GM19023 (cell line): ENCODE measurements around the gene TPRA1.

Experiments used
- ATAC-seq: cut with Tn5 transposase; IDR thresholded peaks from one replicate; pipeline ENCODE4 v1.9.1; 2021; ENCODE audit warnings: mild to moderate bottlenecking, moderate library complexity; ENCODE audit not compliant: unreplicated experiment

TPRA1 gene

GRCh38 chr3:127590593-127591465, at the start of gene TPRA1:
Gene TPRA1, minus strand, starts transcription at chr3:127590733. Its CDS starts 10,587 bp downstream, at chr3:127580146.
- ATAC-seq, result peak; percentile 80

GRCh38 chr3:127640042-127640355, 49.5 kb upstream of the TPRA1 start:
- ATAC-seq, result no peak

GRCh38 chr3:127639173-127640041, 48.9 kb upstream of the TPRA1 start:
- ATAC-seq, result no peak

- ATAC-seq, result no peak
These were observed 47.4 kb upstream of the TPRA1 start for GRCh38 chr3:127637971-127638370.

- no peak for ATAC-seq
These were observed 47.0 kb upstream of the TPRA1 start for GRCh38 chr3:127637546-127637945.

- ATAC-seq, result no peak
These were observed 44.1 kb upstream of the TPRA1 start for GRCh38 chr3:127634653-127635052.

- no peak for ATAC-seq
These were observed 41.7 kb upstream of the TPRA1 start for GRCh38 chr3:127632035-127632820.

GRCh38 chr3:127630811-127631714, 40.5 kb upstream of the TPRA1 start:
- ATAC-seq, result no peak

- ATAC-seq, result peak; percentile 17
These were observed 39.2 kb upstream of the TPRA1 start for GRCh38 chr3:127629467-127630403.

GRCh38 chr3:127628788-127629466, 38.4 kb upstream of the TPRA1 start, which contains the start of gene PODXL2:
Gene PODXL2, plus strand, starts transcription at chr3:127629185. Its CDS starts 35 bp downstream, at chr3:127629220.
- peak; percentile 53 for ATAC-seq

- no peak for ATAC-seq
These were observed 37.9 kb upstream of the TPRA1 start for GRCh38 chr3:127628426-127628787.

GRCh38 chr3:127625821-127626220, 35.3 kb upstream of the TPRA1 start:
- no peak for ATAC-seq

- no peak for ATAC-seq
These were observed 33.5 kb upstream of the TPRA1 start for GRCh38 chr3:127624063-127624462.

- no peak for ATAC-seq
These were observed 32.4 kb upstream of the TPRA1 start for GRCh38 chr3:127622772-127623576.

- ATAC-seq, result no peak
These were observed 31.5 kb upstream of the TPRA1 start for GRCh38 chr3:127622031-127622430.

- no peak for ATAC-seq
These were observed 30.3 kb upstream of the TPRA1 start for GRCh38 chr3:127620637-127621375.

- no peak for ATAC-seq
These were observed 28.4 kb upstream of the TPRA1 start for GRCh38 chr3:127618891-127619290.
